B cell (primary cell): Measurements from ENCODE around the gene LCT. TPM values are rescaled to one million over a fixed set of nuclear protein-coding genes. Genes with fewer than 3 reads are reported as not detected.
A peak's percentile ranks its signal among the peaks of the same experiment; 100 is the strongest.

Experiments used
- ATAC-seq: fragments of 200-7000 bp; cut with Tn5 transposase; one replicate; pipeline ENCODE4 v1.10.0; 2021; ENCODE audit warnings: low read depth, mild to moderate bottlenecking, moderate number of reproducible peaks, moderate library complexity
- CTCF ChIA-PET: fragments of 350-600 bp; sonication (Branson Sonifier 250); formaldehyde crosslinking; loops from one replicate; lab custom pipeline; 2021; ENCODE audit warnings: antibody characterized with exemption, inconsistent platforms; lab: Charles Lee
- POLR2A ChIA-PET: fragments of 350-600 bp; sonication (Branson Sonifier 250); formaldehyde crosslinking; loops from one replicate; lab custom pipeline; 2021; ENCODE audit warnings: antibody characterized with exemption; lab: Charles Lee
- DNase-seq: peaks from one replicate; pipeline ENCODE4 v3.0.0; 2013
- H2AFZ ChIP-seq: 2 replicates; pipeline ENCODE4 v1.6.1; 2012; ENCODE audit warnings: mild to moderate bottlenecking, low read depth, low read length; ENCODE audit not compliant: insufficient read depth, poor library complexity, severe bottlenecking
- H3K27ac ChIP-seq, 2 donors: 1 replicate in 1 of 2; 2 replicates in 1 of 2; pipeline ENCODE4 v1.5.1; 2012 to 2013; ENCODE audit warnings: low read length in 2 of 2, mild to moderate bottlenecking in 2 of 2, moderate library complexity in 1 of 2
- H3K27me3 ChIP-seq, 4 experiments: fragments of 200-600 bp in 1 of 4; sonication (generic) in 1 of 4; replicated peaks in 1 of 4; 1 replicate in 2 of 4; 2 replicates in 2 of 4; pipeline versions ENCODE4 v1.6.1 to v1.7.0; 2013 to 2016; ENCODE audit warnings: low read length in 3 of 4, mild to moderate bottlenecking in 2 of 4, mixed read lengths in 1 of 4, moderate library complexity in 1 of 4; ENCODE audit not compliant: insufficient read depth in 4 of 4, control insufficient read depth in 3 of 4; ENCODE audit errors: control extremely low read depth in 1 of 4
- H3K36me3 ChIP-seq, 2 experiments: replicated peaks in 1 of 2; 1 replicate in 1 of 2; 2 replicates in 1 of 2; pipeline versions ENCODE4 v1.6.1 to v1.7.1; 2013; ENCODE audit warnings: low read length in 1 of 2; ENCODE audit not compliant: insufficient read depth in 2 of 2, control insufficient read depth in 1 of 2; ENCODE audit errors: control extremely low read depth in 1 of 2, extremely low read depth in 1 of 2
- H3K4me1 ChIP-seq, 2 donors: fragments of 200-600 bp in 1 of 2; sonication (generic) in 1 of 2; 1 replicate in 1 of 2; 2 replicates in 1 of 2; pipeline versions ENCODE4 v1.5.1 to v1.6.1; 2013 to 2017; ENCODE audit warnings: low read length in 2 of 2; ENCODE audit not compliant: control insufficient read depth in 2 of 2, insufficient read depth in 2 of 2
- H3K4me2 ChIP-seq: replicated peaks from 2 replicates; pipeline ENCODE3; 2012; ENCODE audit warnings: mild to moderate bottlenecking, low read depth, low read length; ENCODE audit not compliant: poor library complexity, severe bottlenecking
- H3K4me3 ChIP-seq, 5 experiments: fragments of 200-600 bp in 1 of 5; sonication (generic) in 1 of 5; 1 replicate in 3 of 5; 2 replicates in 2 of 5; pipeline versions ENCODE4 v1.5.1 to v1.7.0; 2011 to 2016; ENCODE audit warnings: low read length in 4 of 5, mild to moderate bottlenecking in 4 of 5, low read depth in 2 of 5, control low read depth in 1 of 5, moderate library complexity in 1 of 5; ENCODE audit not compliant: insufficient read depth in 1 of 5; ENCODE audit errors: control extremely low read depth in 1 of 5, extremely low read depth in 1 of 5
- H3K79me2 ChIP-seq: fragments of 200-600 bp; sonication (generic); one replicate; pipeline ENCODE4 v1.6.0; 2016; ENCODE audit warnings: low read length; ENCODE audit not compliant: control insufficient read depth, insufficient read depth
- H3K9ac ChIP-seq: fragments of 200-600 bp; sonication (generic); 2 replicates; pipeline ENCODE4 v1.6.1; 2017; ENCODE audit warnings: mild to moderate bottlenecking, low read length, moderate library complexity
- H3K9me3 ChIP-seq, 3 donors: one replicate each; pipeline versions ENCODE4 v1.6.1 to v1.7.1; 2013; ENCODE audit warnings: low read length in 2 of 3; ENCODE audit not compliant: control insufficient read depth in 2 of 3, insufficient read depth in 1 of 3; ENCODE audit errors: control extremely low read depth in 1 of 3
- H4K20me1 ChIP-seq: 2 replicates; pipeline ENCODE4 v1.6.0; 2012; ENCODE audit warnings: mild to moderate bottlenecking, low read length; ENCODE audit not compliant: insufficient read depth, control insufficient read depth, poor library complexity, severe bottlenecking
- H3K27ac Mint-ChIP-seq: one replicate; pipeline ENCODE4 v1.8.0; 2021; ENCODE audit warnings: mixed read lengths
- H3K27me3 Mint-ChIP-seq: one replicate; pipeline ENCODE4 v1.8.0; 2021; ENCODE audit warnings: mixed read lengths
- H3K4me1 Mint-ChIP-seq: one replicate; pipeline ENCODE4 v1.8.0; 2021; ENCODE audit warnings: mixed read lengths
- H3K4me3 Mint-ChIP-seq: one replicate; pipeline ENCODE4 v1.8.0; 2021; ENCODE audit warnings: mixed read lengths
- H3K9me3 Mint-ChIP-seq: one replicate; pipeline ENCODE4 v1.8.0; 2022; ENCODE audit warnings: mixed read lengths; ENCODE audit not compliant: insufficient read depth
- CTCF ChIP-seq: fragments of 200-600 bp; IDR thresholded peaks from one replicate; pipeline ENCODE4 v1.8.0; 2022; ENCODE audit warnings: antibody characterized with exemption, mild to moderate bottlenecking
- EZH2 ChIP-seq: IDR thresholded peaks from 2 replicates; pipeline ENCODE4 v1.6.1; 2012; ENCODE audit warnings: borderline replicate concordance, low read depth, mild to moderate bottlenecking, moderate library complexity, low read length; ENCODE audit not compliant: insufficient read depth, poor library complexity, severe bottlenecking
- WGBS: methylation state at CpG from one replicate; pipeline ENCODE4 v1.1.5; 2013; ENCODE audit warnings: missing lambda C conversion rate; ENCODE audit not compliant: insufficient coverage; 5-methylcytosine and 5-hydroxymethylcytosine counted together
- intact Hi-C: fragments of 100-400 bp; cut with micrococcal nuclease; formaldehyde crosslinking; loops from one replicate; pipeline ENCODE4 v1.10.0; 2022
- polyA plus RNA-seq: library from polyadenylated mRNA; depleted of rRNA; stranded (reverse); fragments of >200 nt; gene quantifications from 2 replicates; pipeline ENCODE4 v1.2.3, GENCODE V29; 2012
- total RNA-seq, 2 donors: library from RNA; stranded (reverse); fragments of 120-200 nt in 1 of 2; gene quantifications; 1 replicate in 1 of 2; 2 replicates in 1 of 2; pipeline versions ENCODE4 v1.2.3 to v1.2.4, GENCODE V29; 2013 to 2022

Gene LCT
- total and polyA plus RNA-seq, 2 donors (not counting 1 experiment from before 2014, with no cell fraction given) = 0.03 to 0.07 TPM

- Histone ChIP-seq H4K20me1 (no peaks in the 10 kb centered on the region), H3K36me3 (no peaks in the 10 kb centered on the region), H2AFZ (no peak overlapping the region), H3K79me2 (no peaks in the 10 kb centered on the region), H3K4me3 (no peak overlapping the region), H3K4me2 (no peak overlapping the region), H3K9ac (no peak overlapping the region), H3K27me3 (no peaks in the 10 kb centered on the region), H3K9me3 (peaks cover 0 to 20% (median 10%) of the 10 kb centered on the region in 3 donors), H3K4me1 (peaks cover 0 to 7% of the 10 kb centered on the region in 2 donors), H3K27ac (no peak overlapping the region)
- WGBS = no CpG with 5 or more reads among the region's 2 CpGs
- Mint-ChIP-seq H3K4me1 (peaks cover 6% of the 10 kb centered on the region), H3K27ac (no peak overlapping the region), H3K9me3 (peaks cover 12% of the 10 kb centered on the region), H3K4me3 (no peak overlapping the region), H3K27me3 (peaks cover 10% of the 10 kb centered on the region)
- intact Hi-C loops = no loop called here
- ATAC-seq (no peak), DNase-seq (no peak)
- TF ChIP-seq CTCF (no peak), EZH2 (no peak)
- ChIA-PET POLR2A (no interaction called here), CTCF (no interaction called here)
Observed at GRCh38 chr2:135821190-135821589, 15.8 kb downstream of the LCT start.

- intact Hi-C loops = no loop called here
- no peak overlapping the region for H3K4me2 ChIP-seq
- no peak overlapping the region for H3K9ac ChIP-seq
- Mint-ChIP-seq H3K27me3 (peaks cover 10% of the 10 kb centered on the region), H3K4me1 (peaks cover 6% of the 10 kb centered on the region), H3K27ac (no peak overlapping the region), H3K4me3 (no peak overlapping the region), H3K9me3 (peaks cover 12% of the 10 kb centered on the region)
- no peak for ATAC-seq
- H4K20me1 ChIP-seq = no peaks in the 10 kb centered on the region
- peaks cover 0 to 20% (median 10%) of the 10 kb centered on the region in 3 donors for H3K9me3 ChIP-seq
- peak overlapping the region; percentile 49 for H2AFZ ChIP-seq
- POLR2A ChIA-PET = no interaction called here
- no peaks in the 10 kb centered on the region for H3K79me2 ChIP-seq
- CTCF ChIA-PET = interaction anchor here (0.7 kb wide), 1 partner anchor 981 kb away, joined by 8 read pairs; no protein-coding TSS in a partner anchor
- TF ChIP-seq EZH2 = no peak
- TF ChIP-seq CTCF = no peak
- DNase-seq = no peak
- H3K27me3 ChIP-seq = no peaks in the 10 kb centered on the region
- H3K4me3 ChIP-seq = no peak overlapping the region
- peaks cover 0 to 7% of the 10 kb centered on the region in 2 donors for H3K4me1 ChIP-seq
- H3K27ac ChIP-seq = no peak overlapping the region
- no peaks in the 10 kb centered on the region for H3K36me3 ChIP-seq
- WGBS = 4% methylated on average over 7 of the region's 9 CpGs
Observed at GRCh38 chr2:135820003-135820618, 16.9 kb downstream of the LCT start.
